HG02678 (cell line): Measurements from ENCODE around the gene C3orf80.
A peak's percentile ranks its signal among the peaks of the same experiment; 100 is the strongest.
"Not testable (repeated sequence)": the region's sequence is repeated elsewhere in the genome, so short reads cannot be mapped to it uniquely, and the experiment has no call there.

Experiments
- ATAC-seq: cut with Tn5 transposase; IDR thresholded peaks from one replicate; pipeline ENCODE4 v1.9.1; 2021; ENCODE audit warnings: mild to moderate bottlenecking, moderate library complexity; ENCODE audit not compliant: unreplicated experiment

C3orf80 gene

GRCh38 chr3:160210799-160211221 lies 14.4 kb upstream of the C3orf80 start:
- peak; percentile 48 for ATAC-seq

DNA sequence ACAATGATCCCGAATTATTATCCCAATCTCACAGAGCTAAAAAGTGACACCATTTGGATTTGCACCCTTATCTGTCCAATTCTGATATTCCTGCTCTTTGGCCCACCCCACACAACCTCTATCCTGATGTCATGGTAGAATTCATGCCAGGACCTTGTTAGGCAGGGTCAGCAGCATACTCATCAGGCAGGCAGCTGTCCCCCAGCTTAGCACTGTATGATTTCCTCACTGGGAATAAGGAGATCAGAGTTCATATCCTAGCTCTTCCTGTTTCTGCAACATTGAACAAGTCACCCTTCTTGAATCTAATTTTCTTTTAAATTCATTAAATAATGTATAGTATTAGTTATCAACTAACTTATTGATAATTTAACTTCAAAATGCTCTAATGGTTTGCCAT lies 12.0 kb upstream of the C3orf80 start:
- ATAC-seq, result no peak

DNA sequence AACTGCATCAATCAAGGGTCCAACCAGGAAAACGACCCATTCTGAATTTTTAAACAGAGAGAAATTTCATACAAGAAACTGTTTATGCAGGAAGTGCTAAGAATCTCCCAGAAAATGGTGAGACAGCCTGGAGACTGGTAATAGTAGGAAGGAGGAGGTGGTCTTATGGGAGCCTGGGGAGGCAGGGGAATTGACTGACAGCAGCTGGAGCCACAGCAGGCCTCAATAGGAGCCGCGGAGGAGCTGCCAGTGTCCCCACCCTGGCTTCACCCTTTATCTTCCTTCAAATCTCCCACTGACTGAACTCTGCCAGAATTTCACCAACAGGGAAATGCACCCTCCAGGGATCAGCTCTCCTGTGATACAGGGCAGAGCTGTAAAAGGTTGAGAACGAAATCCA lies 7.5 kb upstream of the C3orf80 start:
- no peak for ATAC-seq

GRCh38 chr3:160218136-160218535 lies 7.1 kb upstream of the C3orf80 start:
- ATAC-seq, result no peak

DNA sequence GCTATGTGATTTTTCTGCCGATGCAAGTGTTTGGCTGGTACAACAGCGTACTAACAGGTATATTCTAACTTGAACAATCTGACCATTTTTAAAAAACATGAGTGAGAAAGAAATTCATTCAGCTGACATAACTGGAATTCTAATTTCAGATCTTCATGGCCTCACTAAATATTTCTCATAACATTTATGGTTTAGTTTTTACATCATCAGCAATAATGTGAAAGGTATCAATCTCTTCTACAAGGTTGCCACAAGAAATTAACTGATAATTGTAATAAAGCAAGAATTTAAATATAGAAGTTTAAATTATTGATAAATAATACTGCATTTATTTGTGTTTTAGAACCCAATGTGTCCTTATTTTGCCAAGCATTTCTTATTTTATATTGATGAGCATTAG lies 5.2 kb upstream of the C3orf80 start:
- no peak for ATAC-seq

DNA sequence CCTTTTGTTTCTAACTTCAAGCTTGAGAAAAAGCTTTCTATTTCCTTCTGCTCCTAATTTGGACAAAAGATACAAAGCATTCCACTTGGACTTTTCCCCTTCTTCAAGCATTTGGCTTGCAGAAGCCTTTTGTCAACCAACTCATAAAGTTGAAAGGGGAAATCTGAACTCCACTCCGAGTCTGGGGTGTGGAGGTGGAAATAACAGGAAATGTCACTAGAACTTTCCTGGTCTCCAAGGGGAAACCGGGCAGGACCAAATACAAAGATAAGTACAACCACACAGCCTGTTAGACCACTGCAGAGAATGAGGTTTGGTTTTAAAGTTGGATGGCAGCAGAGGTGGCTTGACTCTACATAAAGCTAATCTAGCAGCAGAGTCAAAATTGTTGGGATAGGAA lies 4.2 kb upstream of the C3orf80 start:
- no peak for ATAC-seq

DNA sequence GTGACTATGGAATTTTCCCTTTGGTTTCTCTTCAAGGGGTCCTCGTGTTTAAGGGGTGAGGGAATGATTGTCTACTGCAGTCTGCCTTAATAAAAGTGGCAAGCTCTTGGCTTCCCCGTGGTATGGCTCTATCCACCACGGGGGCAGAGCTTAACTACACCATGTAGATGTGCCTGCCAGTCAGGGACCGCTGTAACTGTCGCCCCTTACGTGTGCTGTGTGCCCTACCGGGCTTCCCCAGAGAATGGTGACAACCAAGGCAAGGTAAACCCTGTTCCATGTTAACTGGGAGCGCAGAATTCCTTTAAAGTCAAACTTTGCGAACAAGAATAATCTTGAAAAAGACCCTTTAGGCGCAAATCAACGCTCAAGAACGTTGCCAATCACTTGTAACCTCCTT lies 966 bp upstream of the C3orf80 start:
- no peak for ATAC-seq

DNA sequence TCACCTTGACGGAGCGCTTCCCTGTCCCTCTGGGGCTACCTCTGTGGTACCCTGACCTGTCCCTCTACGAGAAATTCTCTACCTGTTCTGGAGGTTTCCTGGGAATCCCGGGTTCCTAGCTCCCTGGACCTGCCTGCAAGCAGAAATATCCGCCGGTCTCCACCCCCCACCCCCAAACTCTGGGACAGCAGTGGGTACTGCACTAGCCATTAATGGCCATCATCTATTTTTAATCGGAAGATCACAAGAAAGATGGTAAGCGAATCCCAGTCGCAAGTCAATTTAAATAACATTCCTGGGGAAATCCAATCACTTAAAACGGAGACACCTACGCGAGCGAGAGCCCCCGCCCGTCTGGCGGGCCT lies 429 bp upstream of the C3orf80 start:
- no peak for ATAC-seq

DNA sequence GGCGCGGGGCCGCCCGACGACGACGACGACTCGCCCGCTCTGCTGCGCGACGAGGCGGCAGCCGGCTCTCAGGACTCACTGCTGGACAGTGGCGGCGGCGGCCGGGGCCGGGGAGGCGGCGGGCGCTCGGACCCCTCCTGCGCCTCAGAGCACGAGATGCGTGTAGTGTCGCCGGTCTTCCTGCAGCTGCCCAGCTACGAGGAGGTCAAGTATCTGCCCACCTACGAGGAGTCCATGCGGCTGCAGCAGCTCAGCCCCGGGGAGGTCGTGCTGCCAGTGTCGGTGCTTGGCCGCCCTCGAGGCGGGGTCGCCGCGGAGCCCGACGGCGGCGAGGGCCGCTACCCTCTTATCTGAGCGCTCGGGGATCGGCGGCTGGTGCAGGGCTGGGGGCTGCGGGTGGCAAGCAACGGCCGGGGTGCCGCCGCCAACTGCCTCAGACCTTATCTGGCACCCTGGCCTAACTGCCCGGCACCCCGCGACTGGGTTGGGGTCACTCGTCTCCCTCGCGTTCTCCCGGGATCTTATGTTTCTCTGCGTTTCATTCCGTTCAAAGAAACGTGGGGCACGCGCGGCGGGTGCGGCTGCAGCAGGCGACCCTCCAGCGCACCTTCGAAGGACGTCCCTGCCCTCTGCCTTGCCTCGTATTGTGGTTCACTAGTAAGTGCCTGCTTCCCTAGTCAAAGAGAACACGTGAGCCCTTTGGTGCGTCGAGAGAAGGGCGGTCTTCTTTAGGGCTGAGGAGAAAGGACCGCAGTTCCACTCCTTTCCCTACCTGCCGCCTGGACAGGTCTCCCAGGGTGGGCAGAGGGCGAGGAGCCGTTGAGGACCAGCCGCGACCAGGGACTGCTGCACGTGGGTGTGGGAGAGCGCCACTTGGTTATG lies 1.0 kb downstream of the C3orf80 start:
- peak; percentile 29 for ATAC-seq

GRCh38 chr3:160227419-160227818 lies 2.2 kb downstream of the C3orf80 start:
- no peak for ATAC-seq

DNA sequence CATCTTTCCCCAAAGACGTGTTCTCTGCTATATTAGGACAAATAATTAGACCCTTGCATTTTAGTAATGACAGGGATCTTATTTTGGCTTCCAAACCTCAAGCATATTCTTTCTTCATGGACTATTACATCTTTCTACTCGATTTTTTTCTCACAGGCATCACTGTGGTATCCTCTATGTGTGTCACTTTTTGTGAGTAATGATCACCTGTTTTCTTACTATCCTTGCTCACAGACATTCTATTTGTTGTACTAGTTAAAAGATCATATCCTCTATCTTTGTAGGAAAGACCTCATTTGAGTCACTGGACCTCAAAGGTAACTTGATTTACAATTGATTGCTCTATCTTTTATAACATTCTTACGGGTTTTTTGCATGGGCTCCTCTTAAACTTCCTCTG lies 6.8 kb downstream of the C3orf80 start:
- no peak for ATAC-seq

DNA sequence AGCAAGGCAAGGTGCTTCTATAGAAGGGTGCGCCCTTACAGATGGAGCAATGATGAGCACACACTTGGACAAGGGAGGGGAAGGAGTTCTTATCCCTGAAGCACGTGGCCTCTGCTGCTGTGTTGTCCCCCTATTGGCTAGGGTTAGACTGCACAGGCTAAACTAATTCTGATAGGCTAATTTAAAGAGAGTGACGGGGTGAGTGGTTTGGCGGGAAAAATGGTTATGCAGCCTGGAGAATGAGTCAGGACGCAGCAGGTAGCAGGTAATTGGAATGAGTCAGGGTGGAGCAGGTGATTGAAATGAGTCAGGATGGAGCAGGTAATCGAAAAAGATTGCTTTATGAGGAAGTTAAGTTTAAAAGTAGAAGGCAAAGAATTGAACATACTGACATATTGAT lies 15.5 kb downstream of the C3orf80 start:
- not testable (repeated sequence) for ATAC-seq

DNA sequence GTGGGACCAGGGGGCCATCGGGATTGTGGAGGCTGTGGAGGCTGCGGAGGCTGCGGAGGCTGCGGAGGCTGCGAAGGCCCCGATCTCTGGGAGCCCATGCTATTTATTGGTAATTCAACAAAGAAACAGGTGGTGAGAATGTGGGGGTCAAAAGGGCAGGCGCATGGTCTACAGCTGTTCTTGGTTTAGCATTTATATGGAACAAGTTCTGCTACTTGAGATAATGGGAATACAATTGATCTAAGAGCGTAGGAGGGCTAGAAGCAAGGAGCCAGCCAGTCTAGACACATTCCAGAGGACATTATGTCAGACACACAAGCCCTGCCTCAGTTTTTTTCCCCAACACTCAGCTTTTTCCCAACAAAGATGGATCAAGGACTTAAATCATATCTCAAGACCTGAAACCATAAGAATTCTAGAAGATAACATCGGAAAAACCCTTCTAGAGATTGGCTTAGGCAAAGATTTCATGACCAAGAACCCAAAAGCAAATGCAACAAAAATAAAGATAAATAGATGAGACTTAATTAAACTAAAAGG lies 20.1 kb downstream of the C3orf80 start:
- no peak for ATAC-seq

DNA sequence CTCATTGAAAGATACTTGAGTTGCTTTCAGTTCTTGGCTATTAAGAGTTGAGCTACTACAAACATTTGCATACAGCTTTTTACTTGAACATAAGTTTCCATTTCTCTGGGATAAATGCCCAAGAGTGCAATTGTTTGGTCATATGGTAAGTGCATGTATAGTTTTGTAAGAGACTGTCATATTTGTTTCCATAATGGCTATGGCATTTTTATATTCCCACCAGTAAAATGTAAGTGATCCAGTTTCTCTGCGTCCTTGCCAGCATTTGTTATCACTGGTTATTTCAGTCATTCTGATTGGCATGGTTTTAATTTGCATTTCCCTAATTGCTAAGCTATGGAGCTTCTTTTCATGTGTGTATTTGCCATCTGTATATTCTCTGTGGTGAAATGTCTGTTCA lies 22.5 kb downstream of the C3orf80 start:
- ATAC-seq, result no peak

GRCh38 chr3:160253298-160253697 lies 28.1 kb downstream of the C3orf80 start:
- no peak for ATAC-seq

DNA sequence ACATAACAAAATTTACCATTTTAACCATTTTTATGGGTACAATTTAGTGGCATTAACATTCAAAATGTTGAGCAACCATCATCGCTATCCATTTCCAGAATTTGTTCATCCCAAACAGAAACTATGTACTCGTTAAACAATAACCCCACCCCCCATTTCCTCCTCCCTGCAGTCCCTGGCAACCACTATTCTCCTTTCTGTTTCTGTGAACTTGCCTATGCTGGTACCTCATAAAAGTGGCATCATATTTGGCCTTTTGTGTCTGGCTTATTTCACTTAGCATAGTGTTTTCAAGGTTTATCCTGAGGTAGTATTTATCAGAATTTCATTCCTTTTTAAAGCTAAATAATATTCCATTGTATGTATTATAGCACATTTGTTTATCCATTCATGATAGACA lies 32.4 kb downstream of the C3orf80 start:
- no peak for ATAC-seq

DNA sequence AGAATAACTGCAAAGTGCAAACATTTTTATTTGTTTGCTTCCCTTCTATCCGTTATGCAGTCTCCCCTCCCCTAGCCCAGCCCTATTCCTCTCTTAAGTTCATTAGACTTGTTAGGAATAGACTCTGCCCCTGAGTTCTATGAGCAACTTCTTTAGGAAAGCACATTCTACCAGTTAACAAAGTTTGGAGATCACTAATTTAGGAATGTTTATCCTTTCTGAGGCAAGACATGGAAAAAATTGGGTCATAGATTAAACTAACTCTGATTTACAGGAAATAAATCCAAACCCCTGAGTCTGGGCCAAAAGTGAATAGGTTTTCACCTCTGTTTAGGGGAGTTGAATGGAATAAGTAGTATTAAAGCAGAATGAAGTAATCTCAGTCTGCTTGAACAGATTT lies 34.4 kb downstream of the C3orf80 start:
- no peak for ATAC-seq

DNA sequence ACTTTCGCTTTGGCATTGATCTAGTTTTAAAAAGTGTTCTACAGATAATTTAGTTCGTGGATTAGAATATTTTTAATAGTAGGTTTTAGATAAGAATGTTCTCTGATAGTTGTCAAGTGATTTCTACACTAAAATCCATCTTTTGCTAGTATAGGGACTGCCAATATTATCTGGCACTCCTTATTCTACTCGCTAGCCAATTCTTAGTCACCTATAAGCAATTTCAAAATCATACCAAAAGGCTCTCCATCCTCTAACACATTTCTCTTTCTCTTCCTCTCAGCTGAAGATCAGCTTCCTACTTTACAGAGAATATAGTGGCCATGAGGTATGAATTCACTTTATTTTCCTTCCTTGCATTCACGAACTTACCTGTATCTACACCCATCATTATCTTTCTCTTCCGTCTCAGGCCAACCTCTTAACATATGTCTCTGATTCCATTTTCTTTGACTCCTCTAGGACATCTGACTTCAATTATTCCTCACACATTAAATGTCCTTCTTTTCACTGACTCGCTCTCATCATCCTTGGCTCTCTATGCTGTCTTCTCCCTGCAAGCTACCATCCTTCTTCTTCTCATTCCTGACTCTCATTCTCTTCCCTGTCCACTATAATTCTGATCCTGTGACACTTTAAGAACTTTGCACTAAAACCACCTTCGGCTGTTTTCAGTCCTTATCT lies 35.5 kb downstream of the C3orf80 start:
- no peak for ATAC-seq

DNA sequence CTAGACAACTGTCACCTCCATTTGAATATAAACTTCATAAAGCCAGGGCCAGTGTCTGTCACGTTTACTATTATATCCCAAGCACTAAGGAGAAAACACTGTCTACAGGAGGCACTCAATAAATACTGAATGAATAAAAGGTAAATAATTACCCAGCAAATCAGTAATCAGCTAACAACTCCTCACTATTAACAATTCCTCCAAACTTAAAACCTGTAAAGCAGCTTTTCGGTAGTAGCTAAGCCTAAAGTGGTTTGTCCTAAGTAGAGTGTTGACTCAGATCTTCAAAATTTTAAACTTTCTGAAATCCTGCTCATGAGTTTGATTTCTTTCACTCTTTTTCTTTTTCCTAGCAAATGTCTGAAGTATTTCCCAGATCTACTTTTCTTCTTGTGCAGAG lies 39.9 kb downstream of the C3orf80 start:
- ATAC-seq, result no peak
